HG02884 (cell line): ENCODE measurements around the gene ERG.

Source experiments
- ATAC-seq: cut with Tn5 transposase; IDR thresholded peaks from one replicate; pipeline ENCODE4 v1.9.1; 2021; ENCODE audit warnings: mild to moderate bottlenecking, moderate library complexity; ENCODE audit not compliant: unreplicated experiment

ERG gene

GRCh38 chr21:38340131-38340530, 158.1 kb downstream of the ERG start:
- no peak for ATAC-seq

- no peak for ATAC-seq
These were observed 160.5 kb downstream of the ERG start for GRCh38 chr21:38337793-38338192.

GRCh38 chr21:38334866-38335265, 163.4 kb downstream of the ERG start:
- no peak for ATAC-seq

GRCh38 chr21:38333301-38334272, 164.7 kb downstream of the ERG start:
- ATAC-seq, result no peak

GRCh38 chr21:38330666-38331065, 167.6 kb downstream of the ERG start:
- ATAC-seq, result no peak
